Lower lobe of right lung (tissue), 2 donors: ENCODE data around the gene EPS8L3. TPM values are rescaled to one million over a fixed set of nuclear protein-coding genes. Genes with fewer than 3 reads are reported as not detected.

Source experiments
- ATAC-seq, 2 donors: fragments of 200-7000 bp; cut with Tn5 transposase; one replicate each; pipeline ENCODE4 v1.9.1; 2020 to 2022; ENCODE audit warnings: mild to moderate bottlenecking in 2 of 2, moderate library complexity in 2 of 2
- DNase-seq: peaks from one replicate; pipeline ENCODE4 v3.0.0-alpha.2; 2020
- H3K27ac ChIP-seq: fragments of 200-600 bp; one replicate; pipeline ENCODE4 v1.8.0; 2022
- H3K27me3 ChIP-seq: fragments of 200-600 bp; one replicate; pipeline ENCODE4 v1.8.0; 2022; ENCODE audit warnings: low read depth
- H3K36me3 ChIP-seq: fragments of 200-600 bp; one replicate; pipeline ENCODE4 v1.8.0; 2022; ENCODE audit warnings: mild to moderate bottlenecking
- H3K4me1 ChIP-seq: fragments of 200-600 bp; one replicate; pipeline ENCODE4 v1.8.0; 2022
- H3K4me3 ChIP-seq: fragments of 200-600 bp; one replicate; pipeline ENCODE4 v1.8.0; 2022; ENCODE audit warnings: mild to moderate bottlenecking
- H3K9me3 ChIP-seq: fragments of 200-600 bp; one replicate; pipeline ENCODE4 v1.8.0; 2022
- CTCF ChIP-seq: fragments of 200-600 bp; IDR thresholded peaks from one replicate; pipeline ENCODE4 v1.8.0; 2022; ENCODE audit warnings: antibody characterized with exemption, mild to moderate bottlenecking
- intact Hi-C: fragments of 100-400 bp; cut with DNase I; formaldehyde crosslinking; loops from one replicate; pipeline ENCODE4 v1.11.0; 2022
- total RNA-seq: library from RNA; stranded (reverse); fragmentation: NEBNext Ultra II Directional; extraction: Animal tissue kit (Norgen Biotek cat#: 25700); gene quantifications from one replicate; pipeline ENCODE4 v1.2.1, GENCODE V29; 2021
- donor health status: DM: no; HTN: yes; CAD: no; lungs with severe emphysema.

Gene EPS8L3
- total RNA-seq, 1 donor from 2014 or later = not detected

DNA sequence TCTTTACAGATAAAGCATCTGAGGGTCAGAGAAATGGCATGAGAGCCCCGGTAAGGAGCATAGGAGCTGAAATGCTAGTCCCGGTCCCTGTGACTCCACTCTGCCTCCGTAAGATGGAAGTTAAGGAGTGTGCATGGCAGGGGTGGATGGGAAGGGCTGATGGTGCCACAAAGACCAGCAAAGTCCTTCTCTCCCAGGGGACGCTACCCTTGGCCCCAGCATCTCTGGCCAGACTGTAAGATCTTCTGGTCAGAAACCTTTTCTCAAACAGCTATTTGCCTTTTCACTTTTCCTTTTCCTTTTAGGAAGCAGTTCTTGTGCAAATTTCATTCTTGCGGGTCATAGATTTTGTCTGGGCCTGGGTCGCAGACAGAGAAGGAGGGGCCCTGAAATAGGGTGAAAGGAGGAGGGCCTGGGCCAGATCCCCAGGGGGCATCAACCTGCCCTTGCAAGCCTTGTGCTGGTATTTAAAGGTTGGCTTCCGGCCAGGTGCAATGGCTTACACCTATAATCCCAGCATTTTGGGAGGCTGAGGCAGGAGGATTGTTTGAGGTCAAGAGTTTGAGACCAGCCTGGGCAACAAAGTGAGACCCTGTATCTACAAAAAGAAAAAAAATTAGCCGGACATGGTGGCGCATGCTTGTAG is 14.4 kb upstream of the EPS8L3 start:
- peak; percentile 21 for DNase-seq
- intact Hi-C loops = loop anchor here (5.0 to 10.0 kb wide), 2 partner anchors 204 to 233 kb away; partner anchors contain the start of genes AHCYL1 and GNAI3
- H3K9me3 ChIP-seq = peaks cover 8% of the 10 kb centered on the region
- peaks cover 26% of the 10 kb centered on the region for H3K4me1 ChIP-seq
- TF ChIP-seq CTCF = no peak
- no peaks in the 10 kb centered on the region for H3K36me3 ChIP-seq
- no peaks in the 10 kb centered on the region for H3K27me3 ChIP-seq
- H3K4me3 ChIP-seq = no peak overlapping the region
- no peak overlapping the region for H3K27ac ChIP-seq
- ATAC-seq = no peak

GRCh38 chr1:109777436-109777835 is 13.7 kb upstream of the EPS8L3 start:
- peaks cover 19% of the 10 kb centered on the region for H3K4me1 ChIP-seq
- no peak for TF ChIP-seq CTCF
- DNase-seq (peak; percentile 8), ATAC-seq (no peak)
- peaks cover 8% of the 10 kb centered on the region for H3K9me3 ChIP-seq
- H3K4me3 ChIP-seq = no peak overlapping the region
- intact Hi-C loops = loop anchor here (5.0 to 10.0 kb wide), 2 partner anchors 205 to 233 kb away; partner anchors contain the start of genes AHCYL1 and GNAI3
- no peak overlapping the region for H3K27ac ChIP-seq
- H3K36me3 ChIP-seq = no peaks in the 10 kb centered on the region
- no peaks in the 10 kb centered on the region for H3K27me3 ChIP-seq

DNA sequence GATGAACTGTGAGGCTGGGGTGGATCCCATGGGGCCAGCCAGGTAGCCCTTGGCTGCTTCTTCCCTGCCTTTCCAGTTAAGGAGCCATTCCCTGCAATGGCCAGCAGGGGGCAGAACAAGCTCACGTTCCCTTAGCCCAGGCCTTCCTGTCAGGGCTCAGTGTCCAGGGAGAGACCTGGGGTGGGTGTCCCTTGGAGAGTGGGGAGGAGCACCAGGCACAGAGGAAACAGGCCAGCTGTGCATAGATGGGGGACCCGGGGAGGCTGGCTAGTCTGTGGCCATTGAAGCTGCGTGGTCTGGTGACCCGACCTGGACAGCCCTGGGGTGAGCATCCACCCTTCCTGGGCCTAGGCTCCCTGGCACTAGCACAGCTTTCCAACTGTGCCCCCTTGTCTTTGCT is 13.2 kb upstream of the EPS8L3 start:
- H3K36me3 ChIP-seq = no peaks in the 10 kb centered on the region
- H3K4me1 ChIP-seq = peaks cover 19% of the 10 kb centered on the region
- DNase-seq = peak; percentile 83
- peak; percentile 98 for TF ChIP-seq CTCF
- H3K4me3 ChIP-seq = no peak overlapping the region
- H3K27me3 ChIP-seq = no peaks in the 10 kb centered on the region
- intact Hi-C loops = loop anchor here (5.0 to 10.0 kb wide), 2 partner anchors 205 to 232 kb away; partner anchors contain the start of genes AHCYL1 and GNAI3
- H3K27ac ChIP-seq = no peak overlapping the region
- ATAC-seq = peak; percentile 88 to 91
- H3K9me3 ChIP-seq = peaks cover 8% of the 10 kb centered on the region

DNA sequence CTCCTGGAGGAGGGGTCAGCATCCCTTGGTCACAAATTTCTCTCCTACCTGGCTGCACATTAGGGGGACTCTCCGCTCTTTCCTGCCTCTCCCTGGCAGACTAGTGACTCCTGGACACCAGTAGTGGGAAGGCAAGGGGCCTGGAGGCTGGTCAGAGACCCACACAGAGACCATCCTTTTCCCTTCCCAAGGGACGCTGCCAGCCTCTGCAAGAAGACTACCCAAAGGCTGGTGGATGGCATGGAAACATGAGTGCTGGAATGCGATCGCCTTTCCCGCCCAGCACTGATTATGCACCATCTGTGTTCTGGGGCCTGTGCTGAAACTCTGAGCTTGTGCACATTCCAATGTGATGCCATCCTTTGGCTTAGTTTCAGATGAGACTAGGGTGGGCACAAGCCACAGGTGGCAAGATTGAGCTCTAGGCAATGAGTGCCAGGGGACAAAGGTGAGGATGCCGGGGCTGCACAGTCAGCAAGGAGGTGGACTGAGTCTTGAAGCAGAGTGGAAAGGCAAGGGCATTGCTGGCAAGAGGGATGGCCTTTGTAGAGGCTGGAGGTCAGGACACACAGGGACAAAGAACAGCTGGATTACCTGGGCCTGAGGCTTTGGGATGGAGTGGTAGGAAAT is 12.6 kb upstream of the EPS8L3 start:
- Histone ChIP-seq H3K4me1 (peaks cover 19% of the 10 kb centered on the region), H3K4me3 (no peak overlapping the region), H3K36me3 (no peaks in the 10 kb centered on the region), H3K9me3 (peaks cover 8% of the 10 kb centered on the region), H3K27ac (no peak overlapping the region), H3K27me3 (no peaks in the 10 kb centered on the region)
- ATAC-seq (no peak), DNase-seq (peak; percentile 24)
- intact Hi-C loops = loop anchor here (5.0 to 10.0 kb wide), 2 partner anchors 206 to 232 kb away; partner anchors contain the start of genes AHCYL1 and GNAI3
- TF ChIP-seq CTCF = no peak

- Histone ChIP-seq H3K27ac (no peak overlapping the region), H3K36me3 (no peaks in the 10 kb centered on the region), H3K4me3 (no peak overlapping the region), H3K4me1 (peaks cover 19% of the 10 kb centered on the region), H3K9me3 (no peaks in the 10 kb centered on the region), H3K27me3 (no peaks in the 10 kb centered on the region)
- no peak for TF ChIP-seq CTCF
- intact Hi-C loops = loop anchor here (5.0 to 10.0 kb wide), 2 partner anchors 207 to 231 kb away; partner anchors contain the start of genes AHCYL1 and GNAI3
- DNase-seq (no peak), ATAC-seq (no peak)
Measured at GRCh38 chr1:109775398-109775797, 11.7 kb upstream of the EPS8L3 start.
